SIG-M5 treated with dmso at 0.1 percent for 504 hours (cell line): ENCODE measurements around the gene SUGP2.
"Not testable (repeated sequence)": the region's sequence is repeated elsewhere in the genome, so short reads cannot be mapped to it uniquely, and the experiment has no call there.

Experiments
- DNase-seq: peaks from one replicate; lab custom pipeline; 2025; ENCODE audit not compliant: unreplicated experiment; lab: John Stamatoyannopoulos, UW

SUGP2 gene

GRCh38 chr19:18960370-18960769, 72.9 kb downstream of the SUGP2 start:
- DNase-seq, result no peak

DNA sequence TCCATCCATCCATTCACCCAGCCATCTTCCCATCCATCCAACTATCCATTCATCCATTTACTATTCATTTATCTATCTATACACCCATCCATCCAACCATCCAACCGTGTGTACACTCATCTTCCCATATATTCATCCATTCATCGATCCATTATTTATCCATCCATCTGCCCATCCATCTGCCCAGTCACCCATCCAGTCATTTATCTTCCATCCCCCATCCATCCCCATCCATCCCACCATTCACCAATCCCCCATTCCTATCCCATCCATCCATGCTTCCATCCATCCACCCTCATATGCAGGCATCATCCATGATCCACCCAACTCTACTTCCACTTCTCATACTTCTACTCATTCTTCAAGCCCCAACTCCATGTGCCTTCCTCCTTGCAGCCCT, 78.3 kb downstream of the SUGP2 start:
- no peak for DNase-seq

DNA sequence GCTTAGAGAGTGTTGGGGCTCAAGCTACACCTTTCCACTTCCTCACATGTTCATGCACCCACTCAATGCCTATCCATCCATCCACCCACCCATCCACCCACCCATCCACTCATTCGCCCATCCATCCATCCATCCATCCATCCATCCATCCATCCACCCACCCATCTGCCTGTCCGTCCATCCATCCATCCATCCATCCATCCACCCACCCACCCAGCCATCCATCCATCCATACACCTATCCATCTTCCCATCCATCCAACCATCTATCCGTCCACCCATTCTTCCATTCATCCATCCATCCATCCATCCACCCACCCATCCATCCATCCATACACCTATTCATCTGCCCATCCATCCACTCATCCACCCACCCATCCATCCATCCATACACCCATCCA, 79.2 kb downstream of the SUGP2 start:
- DNase-seq, result no peak

DNA sequence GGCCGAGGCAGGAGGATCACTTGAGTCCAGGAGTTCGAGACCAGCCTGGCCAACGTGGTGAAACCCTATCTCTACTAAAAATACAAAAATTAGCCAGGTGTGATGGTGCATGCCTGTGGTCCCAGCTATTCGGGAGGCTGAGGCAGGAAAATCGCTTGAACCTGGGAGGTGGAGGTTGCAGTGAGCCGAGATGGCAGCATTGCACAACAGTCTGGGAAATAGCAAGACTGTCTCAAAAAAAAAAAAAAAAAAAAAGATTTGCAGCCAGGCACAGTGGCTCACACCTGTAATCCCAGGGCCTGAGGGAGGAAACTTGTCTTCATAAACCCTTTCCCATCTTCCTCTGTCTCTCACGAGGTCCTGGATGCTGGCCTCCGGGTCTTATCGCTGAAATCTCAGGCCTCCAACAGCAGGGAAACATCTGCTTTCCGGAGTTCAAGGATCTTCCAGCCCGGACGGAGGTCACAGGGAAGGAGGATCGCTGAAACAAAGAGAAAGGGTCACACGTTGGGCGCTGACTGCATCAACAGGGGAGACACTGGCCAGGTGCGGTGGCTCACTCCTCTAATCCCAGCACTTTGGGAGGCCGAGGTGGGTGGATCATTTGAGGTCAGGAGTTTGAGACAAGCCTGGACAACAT, 80.8 kb downstream of the SUGP2 start:
- not testable (repeated sequence) for DNase-seq

DNA sequence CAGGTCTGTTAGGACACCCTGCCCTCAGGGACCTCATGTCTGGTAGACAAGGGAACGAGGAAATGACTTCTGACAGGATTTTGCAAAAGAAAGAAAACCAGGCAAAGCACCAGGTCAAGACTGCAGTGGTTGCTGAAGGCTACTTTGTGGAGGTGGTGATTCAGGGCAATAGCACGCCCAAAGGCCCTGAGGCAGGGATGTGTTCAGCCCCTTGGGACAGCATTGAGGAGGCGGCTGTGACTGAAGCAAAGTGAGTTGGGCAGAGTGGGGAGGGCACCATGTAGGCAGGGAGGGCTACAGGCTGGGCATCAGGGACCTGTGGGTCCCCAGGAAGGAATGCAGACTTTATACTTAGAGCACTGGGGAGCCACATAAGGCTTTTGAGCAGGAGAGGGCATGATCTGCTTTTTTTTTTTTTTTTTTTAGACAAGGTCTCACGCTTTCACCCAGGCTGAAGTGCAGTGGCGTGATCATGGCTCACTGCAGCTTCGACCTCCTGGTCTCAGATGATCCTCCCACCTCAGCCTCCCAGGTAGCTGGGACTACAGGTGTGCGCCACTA, 81.5 kb downstream of the SUGP2 start:
- no peak for DNase-seq

DNA sequence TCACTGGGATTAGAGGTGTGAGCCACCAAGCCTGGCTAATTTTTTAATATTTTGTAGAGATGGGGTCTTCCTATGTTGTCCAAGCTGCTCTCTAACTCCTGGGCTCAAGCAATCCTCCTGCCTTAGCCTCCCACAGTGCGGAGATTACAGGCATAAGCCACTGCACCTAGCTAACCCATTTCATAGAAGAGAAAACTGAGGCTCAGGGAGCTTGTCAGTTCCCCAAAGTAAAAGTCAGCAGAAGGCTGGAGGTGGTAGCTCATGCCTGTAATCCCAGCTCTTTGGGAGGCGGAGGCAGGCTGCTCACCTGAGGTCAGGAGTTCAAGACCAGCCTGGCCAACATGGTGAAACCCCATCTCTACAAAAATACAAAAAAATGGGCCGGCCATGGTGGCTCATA, 83.5 kb downstream of the SUGP2 start:
- no peak for DNase-seq

DNA sequence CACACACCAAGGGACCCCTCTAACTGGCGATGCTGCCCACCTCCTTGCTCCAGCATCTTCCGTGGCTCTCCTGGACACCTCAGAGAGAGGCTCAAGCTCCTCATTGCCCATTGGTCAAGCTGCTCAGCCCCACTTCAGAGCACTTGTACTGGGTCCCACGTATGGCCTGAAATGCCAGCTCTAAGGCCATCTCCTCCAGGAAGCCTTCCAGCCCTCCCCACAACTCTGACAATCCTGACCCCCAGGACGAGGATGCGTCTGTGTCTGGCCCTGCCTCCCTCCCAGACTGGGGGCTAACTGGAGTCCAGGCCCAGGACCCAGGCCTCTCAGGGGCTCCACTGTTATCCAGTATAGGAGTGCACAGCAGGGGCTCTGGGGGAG, 84.4 kb downstream of the SUGP2 start:
- DNase-seq, result no peak

DNA sequence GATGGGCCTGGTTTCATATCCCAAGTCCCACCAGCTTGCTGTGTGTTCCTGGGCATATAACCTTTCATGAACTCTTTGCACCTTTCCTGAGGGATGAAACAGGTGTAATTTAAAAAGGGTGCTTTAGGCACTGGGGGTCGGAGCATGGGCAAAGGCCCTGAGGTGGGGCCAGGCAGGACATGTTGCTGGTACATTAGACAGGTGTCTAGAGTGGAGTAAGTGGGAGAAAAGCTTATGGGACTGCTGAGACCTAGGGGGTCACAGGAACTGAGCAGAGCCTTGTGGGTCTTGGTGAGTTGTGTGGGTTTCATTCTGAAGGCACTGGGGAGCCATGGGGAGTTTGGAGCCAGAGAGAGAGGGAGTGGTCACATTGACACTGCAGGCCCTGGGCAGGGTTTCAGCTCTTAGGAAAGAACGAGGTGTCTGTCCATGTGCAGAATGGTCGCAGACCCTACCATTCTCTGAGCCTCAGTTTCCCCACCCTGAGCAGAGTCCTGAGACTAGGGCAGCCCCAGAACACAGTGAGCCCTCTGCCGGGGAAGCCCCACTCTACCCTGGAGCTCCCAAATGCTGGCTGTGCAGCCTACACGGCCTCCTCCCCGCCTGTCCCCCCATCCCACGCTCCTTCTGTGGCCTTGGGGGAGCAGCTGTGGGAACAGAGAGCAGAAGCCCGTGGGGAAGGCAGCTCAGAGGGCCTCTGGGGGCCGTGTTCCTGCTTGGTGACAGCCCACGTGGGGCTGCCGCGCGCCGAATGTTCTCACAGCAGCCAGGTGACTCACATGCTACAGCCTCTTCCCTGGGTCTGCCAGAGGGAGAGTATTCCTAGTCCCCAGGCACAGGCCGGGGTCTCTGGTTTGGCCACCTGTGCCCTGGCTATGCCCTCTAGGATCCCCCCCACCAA, 85.0 kb downstream of the SUGP2 start:
- no peak for DNase-seq

DNA sequence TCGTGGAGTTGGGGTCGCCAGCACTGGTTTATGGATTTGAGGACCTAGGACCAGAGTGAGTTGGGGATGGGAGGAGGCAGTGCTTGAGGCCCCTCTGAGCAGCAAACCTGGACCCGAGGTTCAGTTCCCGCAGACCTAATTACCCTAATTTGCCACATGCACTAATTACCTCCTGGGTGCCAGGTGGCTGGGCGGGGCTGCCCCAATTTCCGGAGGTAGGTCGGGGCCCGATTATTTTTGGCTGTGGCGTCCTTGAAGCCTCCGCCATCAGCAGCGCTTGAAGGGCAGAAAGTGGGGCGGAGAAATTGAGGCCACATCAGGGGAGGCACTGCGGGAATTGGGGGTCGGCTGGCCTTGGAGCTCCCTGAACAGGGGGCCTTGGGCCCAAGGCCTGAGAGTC, 86.4 kb downstream of the SUGP2 start:
- DNase-seq, result no peak

- DNase-seq, result no peak
Measured at GRCh38 chr19:18946335-18946734, 87.0 kb downstream of the SUGP2 start.

GRCh38 chr19:18945297-18945696, 88.0 kb downstream of the SUGP2 start:
- DNase-seq, result no peak

DNA sequence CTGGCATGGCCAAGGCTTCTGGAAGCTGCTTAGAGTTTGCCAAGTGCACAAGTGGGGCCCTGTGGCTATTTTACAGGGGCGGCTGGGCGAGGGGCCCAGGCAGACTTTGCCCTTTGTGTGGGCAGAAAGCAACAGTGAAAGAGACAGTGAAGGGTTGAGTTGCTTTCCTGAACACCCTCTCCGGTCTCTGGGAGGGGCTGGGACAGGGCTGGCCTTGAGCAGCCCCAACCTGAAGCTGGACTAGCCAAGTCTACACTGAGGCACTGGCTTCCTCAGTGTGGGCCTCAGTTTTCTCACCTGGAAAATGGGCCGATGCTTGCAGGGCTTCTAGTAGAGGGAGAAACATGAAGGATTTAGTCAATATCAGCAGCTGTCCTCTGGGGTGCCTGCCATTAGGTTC, 89.9 kb downstream of the SUGP2 start:
- DNase-seq, result no peak

GRCh38 chr19:18942692-18943091, 90.6 kb downstream of the SUGP2 start:
- DNase-seq, result no peak

- DNase-seq, result no peak
Measured at GRCh38 chr19:18941628-18942354, 91.5 kb downstream of the SUGP2 start.
